Activated CD8-positive, alpha-beta T cell treated with anti-CD3 and anti-CD28 coated beads for 36 hours (primary cell): Measurements from ENCODE around the gene SERPIND1. TPM values are rescaled to one million over a fixed set of nuclear protein-coding genes. Genes with fewer than 3 reads are reported as not detected.

Source experiments
- ATAC-seq: fragments of 200-7000 bp; cut with Tn5 transposase; one replicate; pipeline ENCODE4 v1.10.0; 2021; ENCODE audit warnings: mild to moderate bottlenecking, moderate library complexity
- CTCF ChIA-PET: fragments of 350-600 bp; sonication (Branson Sonifier 250); formaldehyde crosslinking; loops from one replicate; lab custom pipeline; 2021; ENCODE audit warnings: antibody characterized with exemption; lab: Charles Lee
- POLR2A ChIA-PET: fragments of 350-600 bp; sonication (Branson Sonifier 250); formaldehyde crosslinking; loops from one replicate; lab custom pipeline; 2021; ENCODE audit warnings: antibody characterized with exemption; lab: Charles Lee
- DNase-seq: peaks from one replicate; pipeline ENCODE4 v3.0.0-alpha.2; 2020
- H3K27ac Mint-ChIP-seq: one replicate; pipeline ENCODE4 v1.8.0; 2021; ENCODE audit warnings: mild to moderate bottlenecking, mixed read lengths
- H3K27me3 Mint-ChIP-seq: one replicate; pipeline ENCODE4 v1.8.0; 2021; ENCODE audit warnings: mixed read lengths
- H3K36me3 Mint-ChIP-seq: one replicate; pipeline ENCODE4 v1.8.0; 2021; ENCODE audit warnings: low read depth, mixed read lengths
- H3K4me1 Mint-ChIP-seq: one replicate; pipeline ENCODE4 v1.8.0; 2021; ENCODE audit warnings: low read depth, mixed read lengths
- H3K4me3 Mint-ChIP-seq: one replicate; pipeline ENCODE4 v1.8.0; 2021; ENCODE audit warnings: mild to moderate bottlenecking, moderate library complexity, mixed read lengths
- H3K9me3 Mint-ChIP-seq: one replicate; pipeline ENCODE4 v1.8.0; 2021; ENCODE audit warnings: mixed read lengths
- intact Hi-C: fragments of 100-400 bp; cut with micrococcal nuclease; formaldehyde crosslinking; loops from one replicate; pipeline ENCODE4 v1.10.0; 2022
- total RNA-seq, 2 experiments: library from RNA; stranded (reverse); gene quantifications; one replicate each; pipeline ENCODE4 v1.2.3, GENCODE V29; 2021
- TF ChIP-seq, protein P1 (sequence below): fragments of 200-600 bp; IDR thresholded peaks from one replicate; pipeline ENCODE4 v1.8.0; 2022; ENCODE audit warnings: antibody characterized with exemption, mild to moderate bottlenecking

Gene SERPIND1
- total RNA-seq, 2 experiments from 2014 or later = not detected

DNA sequence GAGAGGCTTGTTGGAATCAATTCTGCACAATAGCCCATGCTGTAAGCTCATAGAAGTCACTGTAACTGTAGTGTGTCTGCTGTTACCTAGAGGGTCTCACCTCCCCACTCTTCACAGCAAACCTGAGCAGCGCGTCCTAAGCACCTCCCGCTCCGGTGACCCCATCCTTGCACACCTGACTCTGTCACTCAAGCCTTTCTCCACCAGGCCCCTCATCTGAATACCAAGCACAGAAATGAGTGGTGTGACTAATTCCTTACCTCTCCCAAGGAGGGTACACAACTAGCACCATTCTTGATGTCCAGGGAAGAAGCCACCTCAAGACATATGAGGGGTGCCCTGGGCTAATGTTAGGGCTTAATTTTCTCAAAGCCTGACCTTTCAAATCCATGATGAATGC lies 13.3 kb downstream of the SERPIND1 start:
- ChIA-PET CTCF (no interaction called here), POLR2A (interaction anchor here (0.9 kb wide), 1 partner anchor 16 kb away, joined by 3 read pairs; no protein-coding TSS in a partner anchor)
- Mint-ChIP-seq H3K4me1 (peaks cover 4% of the 10 kb centered on the region), H3K27me3 (no peaks in the 10 kb centered on the region), H3K9me3 (no peaks in the 10 kb centered on the region), H3K4me3 (no peak overlapping the region), H3K36me3 (peaks cover 9% of the 10 kb centered on the region), H3K27ac (no peak overlapping the region)
- ATAC-seq (no peak), DNase-seq (no peak)
- TF ChIP-seq, protein P1, sequence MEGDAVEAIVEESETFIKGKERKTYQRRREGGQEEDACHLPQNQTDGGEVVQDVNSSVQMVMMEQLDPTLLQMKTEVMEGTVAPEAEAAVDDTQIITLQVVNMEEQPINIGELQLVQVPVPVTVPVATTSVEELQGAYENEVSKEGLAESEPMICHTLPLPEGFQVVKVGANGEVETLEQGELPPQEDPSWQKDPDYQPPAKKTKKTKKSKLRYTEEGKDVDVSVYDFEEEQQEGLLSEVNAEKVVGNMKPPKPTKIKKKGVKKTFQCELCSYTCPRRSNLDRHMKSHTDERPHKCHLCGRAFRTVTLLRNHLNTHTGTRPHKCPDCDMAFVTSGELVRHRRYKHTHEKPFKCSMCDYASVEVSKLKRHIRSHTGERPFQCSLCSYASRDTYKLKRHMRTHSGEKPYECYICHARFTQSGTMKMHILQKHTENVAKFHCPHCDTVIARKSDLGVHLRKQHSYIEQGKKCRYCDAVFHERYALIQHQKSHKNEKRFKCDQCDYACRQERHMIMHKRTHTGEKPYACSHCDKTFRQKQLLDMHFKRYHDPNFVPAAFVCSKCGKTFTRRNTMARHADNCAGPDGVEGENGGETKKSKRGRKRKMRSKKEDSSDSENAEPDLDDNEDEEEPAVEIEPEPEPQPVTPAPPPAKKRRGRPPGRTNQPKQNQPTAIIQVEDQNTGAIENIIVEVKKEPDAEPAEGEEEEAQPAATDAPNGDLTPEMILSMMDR = no peak
- intact Hi-C loops = no loop called here

DNA sequence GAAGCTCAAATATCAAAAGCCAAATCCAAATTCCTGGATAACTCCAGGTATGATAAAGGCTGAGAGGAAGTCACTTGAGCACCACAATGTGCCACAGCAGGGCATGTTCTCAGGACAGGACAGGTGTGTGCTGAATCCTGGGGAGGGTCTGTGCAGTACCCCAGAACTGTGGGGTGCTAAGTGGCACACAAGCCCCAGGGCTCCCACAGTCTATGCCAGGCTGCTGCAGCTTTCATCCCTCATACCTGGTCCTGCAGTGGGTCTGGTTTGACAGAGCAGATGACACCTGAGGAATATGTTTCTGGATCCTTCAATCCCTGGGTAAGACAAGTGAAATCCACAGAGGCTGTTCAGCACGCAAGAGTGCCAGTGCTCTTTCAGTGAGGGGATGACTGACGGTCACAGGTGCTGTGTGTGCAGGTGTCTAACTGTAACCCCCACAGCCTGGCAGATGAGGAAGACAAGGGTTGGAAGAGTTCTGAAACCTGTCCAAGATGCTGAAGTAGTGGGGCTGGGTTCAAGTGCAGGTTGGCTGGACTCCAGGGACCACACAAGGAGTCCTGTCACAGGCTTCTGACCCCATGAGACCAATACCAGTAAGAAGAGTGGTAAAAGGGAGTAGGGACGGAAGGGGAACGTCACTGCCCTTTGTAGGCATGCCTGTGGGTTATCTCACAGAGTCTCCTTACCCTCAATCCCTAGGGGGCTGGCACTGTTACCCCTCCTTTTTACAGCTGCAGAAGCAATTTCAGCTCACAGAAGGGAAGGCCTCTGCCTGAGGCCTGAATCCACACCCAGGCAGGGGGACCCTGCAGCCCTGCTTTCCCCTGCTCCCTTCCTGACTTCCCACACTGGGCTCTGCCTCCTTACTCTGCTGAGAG lies 14.1 kb downstream of the SERPIND1 start:
- no peak overlapping the region for H3K4me3 Mint-ChIP-seq
- ChIA-PET POLR2A (interaction anchor here (1.1 kb wide), 1 partner anchor 29 kb away, joined by 3 read pairs; no protein-coding TSS in a partner anchor), CTCF (no interaction called here)
- no peaks in the 10 kb centered on the region for H3K27me3 Mint-ChIP-seq
- H3K4me1 Mint-ChIP-seq = peaks cover 4% of the 10 kb centered on the region
- no peaks in the 10 kb centered on the region for H3K9me3 Mint-ChIP-seq
- no peak overlapping the region for H3K27ac Mint-ChIP-seq
- intact Hi-C loops = no loop called here
- ATAC-seq = no peak
- TF ChIP-seq, protein P1 = no peak
- H3K36me3 Mint-ChIP-seq = peaks cover 10% of the 10 kb centered on the region
- no peak for DNase-seq

DNA sequence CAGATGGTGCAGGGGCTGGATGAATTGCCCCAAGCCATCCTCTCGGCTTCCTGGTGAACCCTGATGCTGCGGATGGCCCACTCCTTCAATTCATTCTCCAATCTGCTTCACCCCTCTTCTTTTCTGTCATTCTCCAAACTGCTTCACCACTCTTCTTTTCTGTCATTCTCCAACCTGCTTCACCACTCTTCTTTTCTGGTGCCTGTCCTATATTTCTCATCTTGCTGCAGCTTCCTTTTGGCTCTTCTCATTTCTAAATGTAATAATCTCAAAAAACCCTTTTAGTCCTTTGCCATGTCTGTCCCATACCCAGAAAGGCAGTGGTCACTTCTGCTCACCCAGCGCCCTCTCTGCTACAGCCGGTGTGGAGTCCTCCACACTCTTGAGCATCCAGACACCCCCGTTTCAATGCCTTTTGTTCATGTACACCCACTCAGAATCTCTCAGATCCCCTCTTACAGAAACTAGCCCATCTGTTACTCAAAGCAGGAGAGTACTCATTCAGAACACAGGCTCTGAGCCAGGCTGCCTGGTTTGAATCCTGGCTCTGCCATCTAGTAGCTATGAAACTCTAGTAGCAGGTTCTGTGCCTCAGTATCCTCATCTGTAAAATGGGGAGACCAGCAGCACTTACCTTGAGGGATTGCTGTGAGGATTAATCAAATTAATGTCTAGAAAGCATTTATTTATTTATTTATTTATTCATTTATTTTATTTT lies 14.9 kb downstream of the SERPIND1 start:
- POLR2A ChIA-PET = interaction anchor here (1.1 kb wide), 1 partner anchor 28 kb away, joined by 3 read pairs; no protein-coding TSS in a partner anchor
- Mint-ChIP-seq H3K27ac (peak overlapping the region; percentile 13), H3K27me3 (no peaks in the 10 kb centered on the region), H3K9me3 (no peaks in the 10 kb centered on the region), H3K4me1 (peaks cover 4% of the 10 kb centered on the region), H3K36me3 (peaks cover 6% of the 10 kb centered on the region), H3K4me3 (no peak overlapping the region)
- intact Hi-C loops = no loop called here
- CTCF ChIA-PET = no interaction called here
- DNase-seq (no peak), ATAC-seq (no peak)
- TF ChIP-seq, protein P1 = no peak

DNA sequence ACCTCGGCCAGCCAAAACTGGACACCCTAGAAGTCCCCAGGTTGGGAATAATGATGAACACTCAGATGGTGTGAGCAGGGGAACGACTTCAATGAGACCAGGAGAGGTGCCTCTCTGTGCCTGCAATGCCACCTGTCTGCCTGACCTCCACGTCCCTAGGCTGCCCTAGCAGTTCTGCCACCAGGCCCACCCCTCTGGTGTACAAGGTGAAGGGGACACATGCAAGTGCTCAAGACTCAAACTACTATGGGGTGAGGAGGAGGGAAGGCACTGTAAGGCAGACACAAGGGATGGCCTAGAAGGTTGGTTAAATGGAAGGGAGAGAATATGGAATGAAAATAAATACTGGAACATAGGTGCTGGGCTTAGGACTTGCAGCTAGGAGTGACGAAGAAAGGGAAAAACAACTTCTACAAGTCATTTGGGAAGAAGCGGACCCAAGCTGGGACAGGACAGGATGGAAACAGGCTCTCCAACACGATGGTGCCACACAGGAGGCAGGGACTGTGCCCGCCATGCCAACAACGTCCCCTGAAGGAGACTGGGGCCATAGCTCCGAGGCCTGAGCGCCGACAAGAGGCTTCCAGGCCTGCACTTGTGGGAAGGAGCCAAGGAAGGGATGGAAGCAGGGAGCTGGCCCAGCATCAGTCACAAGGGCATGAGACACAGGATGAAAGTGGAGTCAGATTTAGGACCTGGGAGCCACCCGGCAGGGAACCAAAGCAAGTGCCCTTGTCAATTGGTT lies 18.5 kb downstream of the SERPIND1 start:
- Mint-ChIP-seq H3K4me3 (no peak overlapping the region), H3K27ac (no peak overlapping the region), H3K36me3 (peaks cover 13% of the 10 kb centered on the region), H3K27me3 (no peaks in the 10 kb centered on the region), H3K4me1 (no peaks in the 10 kb centered on the region), H3K9me3 (no peaks in the 10 kb centered on the region)
- no peak for ATAC-seq
- POLR2A ChIA-PET = no interaction called here
- CTCF ChIA-PET = interaction anchor here (7.0 kb wide), 1 partner anchor 10 kb away, joined by 57 read pairs; no protein-coding TSS in a partner anchor
- TF ChIP-seq, protein P1 = no peak
- no peak for DNase-seq
- intact Hi-C loops = no loop called here
